GM12892 (cell line): Measurements from ENCODE around the gene FAM98C.

Experiments
- DNase-seq: peaks from one replicate; pipeline ENCODE4 v3.0.0; 2011; ENCODE audit not compliant: insufficient read length
- FAIRE-seq: peaks from 2 replicates; lab custom pipeline; 2011; peaks lifted over from hg19 to GRCh38; lab: Jason Lieb, UNC
- POLR2A ChIP-seq: IDR thresholded peaks from 2 replicates; pipeline ENCODE4 v1.6.1; 2011; ENCODE audit warnings: low read depth, low read length, control low read depth
- POLR2AphosphoS5 ChIP-seq: IDR thresholded peaks from 2 replicates; pipeline ENCODE4 v1.6.1; 2011; ENCODE audit warnings: low read depth, low read length, control low read depth
- TAF1 ChIP-seq: IDR thresholded peaks from 2 replicates; pipeline ENCODE4 v1.6.1; 2011; ENCODE audit warnings: low read depth, mild to moderate bottlenecking, control low read depth, low read length, borderline replicate concordance

The FAM98C gene

DNA sequence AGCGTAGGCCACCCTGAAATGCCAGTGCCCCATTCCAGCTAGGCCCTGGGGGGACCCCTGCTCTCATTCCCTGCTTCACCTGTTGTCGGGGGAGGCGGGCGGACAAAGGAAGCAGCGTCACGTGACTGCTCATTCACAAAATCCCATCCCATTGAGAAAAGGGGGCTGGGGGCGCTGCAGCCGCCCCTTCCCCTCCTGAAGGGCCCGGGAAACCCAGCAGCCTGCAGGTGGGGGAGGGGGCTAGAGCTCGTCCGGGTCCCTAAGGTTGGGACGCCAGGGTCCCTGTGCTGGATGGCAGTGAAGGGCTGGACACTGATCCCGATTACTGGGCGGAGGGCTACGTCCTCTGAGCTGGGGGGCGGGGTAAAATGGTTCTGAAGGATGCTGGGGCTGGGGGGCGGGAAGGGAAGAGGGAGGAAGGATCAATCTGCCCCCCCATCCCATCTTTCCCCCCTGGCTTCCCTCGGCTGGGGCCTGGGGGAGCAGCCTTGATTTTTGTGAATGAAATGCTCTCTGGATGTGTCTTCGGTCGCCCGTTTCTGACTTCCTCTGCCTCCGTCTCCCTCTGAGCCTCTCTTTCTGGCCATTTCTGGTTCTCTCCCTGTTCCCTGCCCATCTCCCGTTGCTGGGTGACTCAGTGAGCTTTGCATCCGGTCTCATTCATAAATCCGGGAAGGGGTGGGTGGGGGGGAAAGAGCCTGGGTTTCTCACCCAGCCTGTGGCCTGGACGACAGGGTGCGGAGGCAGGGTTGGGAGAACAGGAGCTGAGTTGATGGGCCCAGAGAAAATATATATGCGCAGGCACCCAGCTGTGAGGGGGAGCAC lies 13.6 kb upstream of the FAM98C start:
- TF ChIP-seq POLR2AphosphoS5 (no peak), TAF1 (no peak), POLR2A (no peak)

DNA sequence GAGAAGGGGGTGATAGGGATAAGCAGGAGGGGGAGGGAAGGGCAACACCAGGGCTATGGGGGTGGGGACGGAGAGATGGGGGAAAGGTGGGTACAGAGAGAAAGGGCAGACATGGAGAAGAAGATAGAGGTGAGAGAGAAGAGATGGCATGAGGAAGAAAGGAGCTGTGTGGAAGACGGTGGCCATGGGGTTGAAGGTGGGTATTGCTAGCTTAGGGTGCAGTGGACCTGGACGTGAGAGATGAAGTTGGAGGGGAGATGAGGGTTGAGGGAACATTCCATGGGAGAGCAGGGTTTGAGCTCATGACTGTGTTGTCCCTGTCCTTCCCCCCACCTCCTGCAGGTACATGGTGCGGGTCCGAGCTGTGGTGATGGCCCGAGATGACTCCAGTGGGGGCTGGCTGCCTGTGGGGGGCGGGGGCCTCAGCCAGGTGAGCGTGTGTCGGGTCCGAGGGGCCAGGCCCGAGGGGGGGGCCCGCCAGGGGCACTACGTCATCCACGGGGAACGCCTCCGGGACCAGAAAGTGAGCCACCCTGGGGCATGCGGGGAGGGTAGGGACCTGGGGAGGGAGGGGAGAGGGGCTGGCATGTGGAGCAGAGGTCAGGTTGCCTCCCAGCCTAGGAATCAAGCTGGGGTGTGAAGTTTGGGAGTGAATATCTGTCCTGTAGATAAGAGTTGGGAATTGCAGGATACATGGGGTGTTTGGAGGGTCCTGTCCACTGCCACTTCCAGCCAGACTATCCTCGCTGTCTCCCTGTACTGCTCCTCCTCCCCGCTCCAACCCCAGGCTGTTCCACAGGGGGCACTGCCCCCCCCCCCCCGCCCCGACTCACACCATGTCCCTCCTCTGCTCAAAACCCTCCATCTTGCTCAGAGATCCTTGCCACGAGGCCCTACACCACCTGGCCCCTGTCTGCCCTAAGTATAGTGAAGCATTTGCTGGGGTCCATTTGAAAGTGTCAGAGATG lies 12.7 kb upstream of the FAM98C start:
- TF ChIP-seq TAF1 (no peak), POLR2A (no peak), POLR2AphosphoS5 (no peak)
- DNase-seq (no peak), FAIRE-seq (no peak)

More for the DNA sequence above, 13.6 kb upstream of the FAM98C start:
- DNase-seq (no peak), FAIRE-seq (no peak)

DNA sequence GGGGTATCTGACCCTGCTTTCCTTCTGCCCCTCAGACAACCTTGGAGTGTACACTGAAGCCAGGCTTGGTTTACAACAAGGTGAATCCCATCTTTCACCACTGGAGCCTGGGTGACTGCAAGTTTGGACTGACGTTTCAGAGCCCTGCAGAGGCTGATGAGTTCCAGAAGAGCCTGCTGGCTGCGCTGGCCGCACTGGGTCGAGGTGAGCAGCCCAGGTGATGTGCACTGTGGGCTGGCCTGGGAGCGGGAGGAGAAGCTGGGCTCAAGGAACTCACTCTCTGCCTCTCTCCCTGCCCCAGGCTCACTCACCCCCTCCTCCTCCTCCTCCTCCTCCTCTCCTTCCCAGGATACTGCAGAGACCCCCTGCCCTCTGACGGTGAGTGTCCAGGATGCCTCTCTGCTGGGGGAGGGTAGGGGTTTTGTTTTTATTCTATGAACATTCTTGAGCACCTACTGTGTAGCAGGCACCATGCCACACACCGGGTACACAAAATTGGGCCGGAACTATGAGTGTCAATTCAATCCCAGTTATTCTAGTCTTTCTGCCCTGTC lies 10.9 kb upstream of the FAM98C start:
- DNase-seq: no peak
- FAIRE-seq: no peak
- no peak for TF ChIP-seq TAF1
- TF ChIP-seq POLR2A: no peak
- no peak for TF ChIP-seq POLR2AphosphoS5

DNA sequence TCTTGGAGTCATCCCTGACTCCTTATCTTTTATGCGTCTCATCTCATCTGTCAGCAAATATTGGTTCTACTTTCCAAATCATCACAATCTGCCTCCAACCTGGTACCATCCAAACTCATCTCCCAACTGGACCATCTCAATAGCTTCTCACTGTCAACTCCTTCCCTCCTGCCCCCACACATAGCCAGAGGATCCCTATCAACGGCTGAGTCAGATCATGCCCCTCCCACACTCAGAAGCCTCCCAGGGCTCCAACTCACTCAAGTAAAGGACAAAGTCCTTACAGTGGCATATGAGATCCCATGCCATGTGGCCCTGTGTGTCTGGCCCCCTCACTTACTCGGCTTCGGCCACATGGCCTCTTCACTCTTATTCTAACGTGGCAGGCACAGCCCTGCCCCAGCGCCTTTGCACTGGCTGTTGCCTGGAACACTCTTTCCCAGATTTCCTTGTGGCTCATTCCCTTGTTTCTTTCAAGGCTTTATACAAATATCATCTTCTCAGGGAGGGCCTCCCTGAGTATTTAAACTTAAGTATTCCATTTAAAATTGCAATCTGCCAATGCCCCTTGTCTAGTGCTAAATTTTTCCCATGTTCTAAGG lies 10.1 kb upstream of the FAM98C start:
- FAIRE-seq: no peak
- no peak for DNase-seq
- no peak for TF ChIP-seq POLR2AphosphoS5
- TF ChIP-seq TAF1: no peak

DNA sequence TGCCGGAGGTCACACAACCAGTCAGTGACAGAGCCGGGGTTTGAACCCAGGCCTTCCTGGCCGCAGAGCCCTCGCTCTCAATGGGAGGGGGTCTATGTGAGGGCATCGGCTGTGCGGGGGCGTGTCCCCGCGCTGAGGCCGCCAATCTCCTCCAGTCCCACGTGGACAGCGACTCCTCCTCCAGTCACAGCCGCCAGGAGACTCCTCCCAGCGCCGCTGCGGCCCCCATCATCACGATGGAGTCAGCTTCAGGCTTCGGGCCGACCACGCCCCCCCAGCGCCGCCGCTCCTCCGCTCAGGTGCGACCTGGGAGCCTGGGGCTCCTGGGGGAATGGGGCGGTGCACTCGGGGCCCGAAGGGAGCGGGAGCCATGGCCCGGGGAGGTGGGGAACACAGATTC lies 8.4 kb upstream of the FAM98C start:
- DNase-seq (peak; percentile 61), FAIRE-seq (no peak)

DNA sequence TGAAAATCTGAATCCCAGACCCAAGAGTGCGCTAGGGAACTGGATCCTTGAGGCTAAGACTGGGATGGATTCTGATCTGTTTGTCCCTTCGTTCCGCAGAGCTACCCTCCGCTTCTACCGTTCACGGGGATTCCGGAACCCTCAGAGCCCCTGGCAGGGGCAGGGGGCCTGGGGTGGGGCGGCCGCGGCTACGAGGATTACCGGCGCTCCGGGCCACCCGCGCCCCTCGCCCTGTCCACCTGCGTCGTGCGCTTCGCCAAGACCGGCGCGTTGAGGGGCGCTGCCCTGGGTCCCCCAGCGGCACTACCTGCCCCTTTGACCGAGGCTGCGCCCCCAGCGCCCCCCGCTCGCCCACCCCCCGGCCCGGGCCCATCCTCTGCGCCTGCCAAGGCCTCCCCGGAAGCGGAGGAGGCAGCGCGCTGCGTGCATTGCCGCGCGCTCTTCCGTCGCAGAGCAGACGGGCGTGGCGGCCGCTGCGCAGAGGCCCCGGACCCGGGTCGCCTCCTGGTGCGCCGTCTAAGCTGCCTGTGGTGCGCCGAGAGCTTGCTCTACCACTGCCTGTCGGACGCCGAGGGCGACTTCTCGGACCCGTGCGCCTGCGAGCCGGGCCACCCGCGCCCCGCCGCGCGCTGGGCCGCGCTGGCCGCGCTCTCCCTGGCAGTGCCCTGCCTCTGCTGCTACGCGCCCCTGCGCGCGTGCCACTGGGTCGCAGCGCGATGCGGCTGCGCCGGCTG lies 7.3 kb upstream of the FAM98C start:
- peak; percentile 56 for DNase-seq
- FAIRE-seq: no peak
- peak; percentile 33; the same call in 1 of the 2 replicates for TF ChIP-seq POLR2AphosphoS5
- TF ChIP-seq TAF1: no peak
- TF ChIP-seq POLR2A: peak; percentile 54; the same call in 1 of the 2 replicates

More for the DNA sequence above, 8.4 kb upstream of the FAM98C start:
- no peak for TF ChIP-seq POLR2A
- no peak for TF ChIP-seq POLR2AphosphoS5
- TF ChIP-seq TAF1: no peak

DNA sequence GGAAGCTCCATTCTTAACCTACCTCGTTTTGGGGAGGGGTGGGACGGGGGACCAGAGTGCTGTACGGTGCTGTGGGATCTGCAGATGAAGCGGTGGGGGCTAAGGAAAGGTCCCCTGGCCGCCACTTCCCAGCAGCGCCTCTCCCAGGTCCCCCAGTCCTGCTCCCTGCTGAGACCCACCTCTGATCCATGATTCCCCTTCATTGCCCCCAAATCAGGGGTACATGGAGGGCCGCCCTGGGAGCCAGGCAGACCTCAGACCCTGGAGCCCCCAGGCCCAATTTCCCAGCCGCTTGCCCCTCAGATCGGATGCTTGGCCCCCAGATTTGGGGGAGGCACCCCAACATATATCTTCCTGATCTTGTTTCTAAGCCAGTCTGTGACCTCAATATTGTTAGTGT lies 3.8 kb upstream of the FAM98C start:
- no peak for TF ChIP-seq TAF1
- TF ChIP-seq POLR2A: no peak
- TF ChIP-seq POLR2AphosphoS5: no peak
- no peak for DNase-seq
- no peak for FAIRE-seq

DNA sequence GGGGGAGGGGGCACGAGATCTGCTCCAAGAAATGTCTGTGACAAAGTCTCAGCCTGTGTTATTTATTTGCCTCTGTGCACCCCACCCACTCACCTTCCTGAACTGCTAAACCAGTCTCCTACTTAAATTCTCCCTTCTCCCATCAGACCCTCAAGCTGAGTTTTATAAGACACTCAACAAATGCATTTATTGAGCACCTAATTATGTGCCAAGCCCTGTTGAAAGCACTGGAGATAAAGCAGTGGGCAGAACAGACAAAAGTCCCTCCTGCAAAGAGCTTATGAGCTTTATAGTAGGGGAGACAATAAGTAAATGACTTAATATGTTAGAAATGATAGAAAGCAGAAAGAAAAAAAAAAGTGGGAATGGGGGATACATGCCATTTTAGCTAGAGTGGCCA lies 3.4 kb upstream of the FAM98C start:
- no peak for TF ChIP-seq POLR2AphosphoS5
- TF ChIP-seq TAF1: no peak
- no peak for TF ChIP-seq POLR2A
- FAIRE-seq (no peak), DNase-seq (no peak)

DNA sequence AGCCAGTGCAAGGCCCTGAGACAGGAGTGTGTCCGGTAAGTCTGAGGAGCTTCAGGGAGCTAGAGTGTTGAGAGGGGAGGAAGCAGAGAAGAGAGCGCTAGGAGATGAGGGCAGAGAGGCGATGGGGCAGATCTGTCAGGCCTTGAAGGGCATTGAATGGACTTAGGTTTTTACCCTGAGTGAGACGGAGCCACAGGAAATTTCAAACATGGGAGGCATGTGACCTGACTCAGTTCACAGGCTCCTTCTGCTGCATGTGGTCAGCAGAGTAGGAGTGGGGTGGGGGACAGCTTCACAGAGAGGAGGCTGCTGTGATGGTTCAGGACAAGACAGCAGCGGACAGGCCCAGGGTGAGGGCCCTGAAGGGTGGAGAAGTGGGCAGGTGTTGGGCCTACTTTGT lies 2.5 kb upstream of the FAM98C start:
- TF ChIP-seq POLR2AphosphoS5 (no peak), TAF1 (no peak), POLR2A (no peak)
- FAIRE-seq (no peak), DNase-seq (no peak)

DNA sequence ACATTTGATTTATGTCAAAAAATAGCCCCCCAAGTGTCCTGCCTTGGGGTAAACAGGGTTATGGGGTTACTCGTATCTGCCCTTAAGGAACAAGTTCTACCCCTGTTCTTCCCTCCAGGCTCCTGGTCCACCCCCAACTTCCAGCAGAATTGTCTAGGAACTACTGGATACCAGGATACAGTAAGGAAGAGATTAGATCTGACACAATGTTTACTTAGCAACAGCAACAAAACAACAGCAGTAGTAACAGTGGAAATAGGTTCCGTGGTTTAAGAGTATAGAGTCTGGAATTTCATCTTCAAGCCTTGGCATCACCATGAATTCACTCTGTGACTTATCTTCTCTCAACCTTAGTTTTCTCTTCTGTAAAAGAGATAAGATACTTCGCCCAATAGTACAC lies 1.7 kb upstream of the FAM98C start:
- FAIRE-seq (no peak), DNase-seq (no peak)
- no peak for TF ChIP-seq POLR2A
